Measurements from ENCODE around the gene HEXIM1. TPM values are rescaled to one million over a fixed set of nuclear protein-coding genes. Genes with fewer than 3 reads are reported as not detected.

HEXIM1 gene
- total and polyA plus RNA-seq, 2 experiments from 2014 or later, result 9.2 to 10.9 TPM

- peaks cover 10% of the 10 kb centered on the region for H3K36me3 Mint-ChIP-seq (ENCODE audit: low read depth)
- H4K20me1 ChIP-seq (replicated peaks; ENCODE audit: insufficient read depth), result peaks cover 15% of the 10 kb centered on the region; the same call in 1 of the 2 replicates
Observed at GRCh38 chr17:45155029-45155428, 6.8 kb downstream of the HEXIM1 start.

More at GRCh38 chr17:45155029-45155428, 6.8 kb downstream of the HEXIM1 start:
- H3K4me2 ChIP-seq, result no peak overlapping the region
- no peaks in the 10 kb centered on the region for H3K9me2 ChIP-seq (ENCODE audit: insufficient read depth)
- H3K27ac Mint-ChIP-seq, result no peak overlapping the region
- H3K4me3 ChIP-seq, result no peak overlapping the region
- no peak overlapping the region for H2AFZ ChIP-seq
- peaks cover 8% of the 10 kb centered on the region; the same call in 1 of the 2 replicates for H3F3A ChIP-seq (replicated peaks; ENCODE audit: low read depth)
- DNase-seq (ENCODE audit: low spot score), result no peak
- peaks cover 26% of the 10 kb centered on the region for H3K4me1 Mint-ChIP-seq
- H3K9me3 Mint-ChIP-seq, result no peaks in the 10 kb centered on the region
- peaks cover 5% of the 10 kb centered on the region; the same call in 1 of the 2 replicates for H3K27me3 ChIP-seq (ENCODE audit: insufficient read depth)
- H3K4me3 Mint-ChIP-seq, result no peak overlapping the region
- H3K27ac ChIP-seq (ENCODE audit: low read depth), result no peak overlapping the region
- H3K4me1 ChIP-seq (ENCODE audit: insufficient read depth), result peaks cover 20% of the 10 kb centered on the region
- H3K36me3 ChIP-seq (ENCODE audit: insufficient read depth), result no peaks in the 10 kb centered on the region
- peaks cover 6% of the 10 kb centered on the region for H3K27me3 Mint-ChIP-seq (ENCODE audit: insufficient read depth, low read depth, poor library complexity)
- no peak for TF ChIP-seq ZNF331 (CRISPR knock-in tag; IDR thresholded peaks at IDR 0.05; ENCODE audit: low read depth)
- TF ChIP-seq ZNF462 (CRISPR knock-in tag; IDR thresholded peaks at IDR 0.05), result no peak
- no peak for TF ChIP-seq JUNB (IDR thresholded peaks at IDR 0.05; ENCODE audit: unreplicated experiment)
- TF ChIP-seq EZH2 (IDR thresholded peaks at IDR 0.05; ENCODE audit: low read depth, unreplicated experiment), result no peak
- no peak for TF ChIP-seq NANOG (IDR thresholded peaks at IDR 0.05; ENCODE audit: borderline replicate concordance)
- no peak for TF ChIP-seq ZNF114 (CRISPR knock-in tag; IDR thresholded peaks at IDR 0.05)
- no peak for TF ChIP-seq ETS1 (IDR thresholded peaks at IDR 0.05)
- TF ChIP-seq STAT1 (IDR thresholded peaks at IDR 0.05; ENCODE audit: unreplicated experiment), result no peak
- H3K79me2 ChIP-seq (replicated peaks; ENCODE audit: insufficient read depth), result peaks cover 25% of the 10 kb centered on the region
- no peak for ATAC-seq
